Measurements from ENCODE around the gene UBR1. TPM values are rescaled to one million over a fixed set of nuclear protein-coding genes. Genes with fewer than 3 reads are reported as not detected.

UBR1 gene
- total RNA-seq, 6 experiments from 2014 or later, result 24.6 to 30.1 (median 26.8) TPM

- H3K27me3 Mint-ChIP-seq (ENCODE audit: insufficient read depth), result no peaks in the 10 kb centered on the region; the same call in 1 of the 2 replicates
- H3K4me3 Mint-ChIP-seq, result peak overlapping the region; percentile 41
- H3K36me3 Mint-ChIP-seq (ENCODE audit: low read depth), result peaks cover 17% of the 10 kb centered on the region
- H3K27ac Mint-ChIP-seq, result peak overlapping the region; percentile 57
- TF ChIP-seq CTCF (IDR thresholded peaks at IDR 0.05), result no peak
- DNase-seq, result peak; percentile 18
- H3K9me3 Mint-ChIP-seq, result no peaks in the 10 kb centered on the region
- peaks cover 29% of the 10 kb centered on the region for H3K4me1 Mint-ChIP-seq (ENCODE audit: low read depth)
Observed at GRCh38 chr15:43086551-43086950, 19.3 kb downstream of the UBR1 start.

DNA sequence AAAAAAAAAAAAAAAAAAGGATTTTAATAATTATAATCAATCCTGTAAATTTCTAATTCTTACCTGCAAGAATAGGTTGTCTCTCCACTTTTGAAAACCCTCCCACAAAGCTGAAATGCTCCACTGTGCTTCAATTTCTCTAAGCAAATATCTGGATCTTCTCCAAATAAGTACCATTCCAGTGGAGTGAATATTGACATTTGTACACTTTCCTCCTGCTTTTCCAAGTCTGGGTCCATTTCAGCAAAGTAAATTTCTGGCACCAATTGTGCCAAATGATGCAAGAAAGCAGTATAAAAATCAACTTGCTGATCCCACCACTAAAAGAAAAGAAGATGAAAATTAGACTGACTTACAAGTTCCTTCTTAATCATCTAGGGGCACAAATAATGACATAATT, 19.9 kb downstream of the UBR1 start:
- Mint-ChIP-seq H3K4me3 (peak overlapping the region; percentile 41), H3K27me3 (ENCODE audit: insufficient read depth) (no peaks in the 10 kb centered on the region; the same call in 1 of the 2 replicates), H3K27ac (peak overlapping the region; percentile 57; the same call in 1 of the 2 replicates), H3K36me3 (ENCODE audit: low read depth) (peaks cover 17% of the 10 kb centered on the region), H3K9me3 (no peaks in the 10 kb centered on the region), H3K4me1 (ENCODE audit: low read depth) (peaks cover 29% of the 10 kb centered on the region)
- TF ChIP-seq CTCF (IDR thresholded peaks at IDR 0.05), result no peak
- no peak for DNase-seq

GRCh38 chr15:43082509-43082908, 23.3 kb downstream of the UBR1 start:
- DNase-seq, result no peak
- TF ChIP-seq CTCF (IDR thresholded peaks at IDR 0.05), result no peak
- Mint-ChIP-seq H3K4me3 (no peak overlapping the region), H3K4me1 (ENCODE audit: low read depth) (peaks cover 33% of the 10 kb centered on the region), H3K9me3 (no peaks in the 10 kb centered on the region), H3K36me3 (ENCODE audit: low read depth) (peaks cover 17% of the 10 kb centered on the region), H3K27me3 (ENCODE audit: insufficient read depth) (no peaks in the 10 kb centered on the region), H3K27ac (no peak overlapping the region; the same call in 1 of the 2 replicates)

DNA sequence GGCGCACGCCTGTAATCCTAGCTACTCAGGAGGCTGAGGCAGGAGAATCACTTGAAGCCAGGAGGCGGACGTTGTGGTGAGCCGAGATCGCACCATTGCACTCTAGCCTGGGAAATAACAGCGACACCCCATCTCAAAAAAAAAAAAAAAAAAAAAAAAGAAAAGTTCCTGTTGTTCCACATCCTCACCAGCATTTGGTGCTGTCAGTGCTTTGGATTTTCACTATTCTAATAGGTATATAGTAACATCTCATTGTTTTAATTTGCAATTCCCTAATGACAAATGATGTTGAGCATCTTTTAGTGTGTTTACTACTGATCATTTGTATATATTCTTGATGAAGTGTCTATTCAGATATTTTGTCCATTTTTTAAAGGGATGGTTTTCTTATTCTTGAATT, 24.6 kb downstream of the UBR1 start:
- no peak overlapping the region for H3K27ac Mint-ChIP-seq
- peak; percentile 22; the same call in 1 of the 2 replicates for TF ChIP-seq CTCF (IDR thresholded peaks at IDR 0.05)

GRCh38 chr15:43071451-43071850, 34.4 kb downstream of the UBR1 start:
- H3K4me1 Mint-ChIP-seq (ENCODE audit: low read depth), result no peaks in the 10 kb centered on the region
- no peaks in the 10 kb centered on the region for H3K9me3 Mint-ChIP-seq
- no peak for TF ChIP-seq CTCF (IDR thresholded peaks at IDR 0.05)
- H3K4me3 Mint-ChIP-seq, result no peak overlapping the region
- no peaks in the 10 kb centered on the region for H3K27me3 Mint-ChIP-seq (ENCODE audit: insufficient read depth)
- H3K27ac Mint-ChIP-seq, result no peak overlapping the region
- H3K36me3 Mint-ChIP-seq (ENCODE audit: low read depth), result peaks cover 35% of the 10 kb centered on the region
- DNase-seq, result no peak

More for the DNA sequence above, 24.6 kb downstream of the UBR1 start:
- H3K27me3 Mint-ChIP-seq (ENCODE audit: insufficient read depth), result no peaks in the 10 kb centered on the region
- DNase-seq, result no peak
- H3K4me3 Mint-ChIP-seq, result no peak overlapping the region
- peaks cover 25% of the 10 kb centered on the region for H3K4me1 Mint-ChIP-seq (ENCODE audit: low read depth)
- H3K36me3 Mint-ChIP-seq (ENCODE audit: low read depth), result peaks cover 13% of the 10 kb centered on the region; the same call in 1 of the 2 replicates
- H3K9me3 Mint-ChIP-seq, result no peaks in the 10 kb centered on the region

- Mint-ChIP-seq H3K9me3 (no peaks in the 10 kb centered on the region), H3K4me3 (no peak overlapping the region), H3K27me3 (ENCODE audit: insufficient read depth) (no peaks in the 10 kb centered on the region), H3K27ac (no peak overlapping the region), H3K4me1 (ENCODE audit: low read depth) (no peaks in the 10 kb centered on the region), H3K36me3 (ENCODE audit: low read depth) (peaks cover 40% of the 10 kb centered on the region)
- DNase-seq, result no peak
- TF ChIP-seq CTCF (IDR thresholded peaks at IDR 0.05), result no peak
Observed at GRCh38 chr15:43070893-43071292, 34.9 kb downstream of the UBR1 start.

Measured in HFFc6 (cell line).